Activated CD8-positive, alpha-beta memory T cell treated with anti-CD3 and anti-CD28 coated beads, Interleukin-2, amount 50 U/mL, for 48 hours (primary cell): ENCODE data around the gene ATP2A3.

Experiments used
- DNase-seq: peaks from one replicate; pipeline ENCODE4 v3.0.0-alpha.2; 2020

Gene ATP2A3

DNA sequence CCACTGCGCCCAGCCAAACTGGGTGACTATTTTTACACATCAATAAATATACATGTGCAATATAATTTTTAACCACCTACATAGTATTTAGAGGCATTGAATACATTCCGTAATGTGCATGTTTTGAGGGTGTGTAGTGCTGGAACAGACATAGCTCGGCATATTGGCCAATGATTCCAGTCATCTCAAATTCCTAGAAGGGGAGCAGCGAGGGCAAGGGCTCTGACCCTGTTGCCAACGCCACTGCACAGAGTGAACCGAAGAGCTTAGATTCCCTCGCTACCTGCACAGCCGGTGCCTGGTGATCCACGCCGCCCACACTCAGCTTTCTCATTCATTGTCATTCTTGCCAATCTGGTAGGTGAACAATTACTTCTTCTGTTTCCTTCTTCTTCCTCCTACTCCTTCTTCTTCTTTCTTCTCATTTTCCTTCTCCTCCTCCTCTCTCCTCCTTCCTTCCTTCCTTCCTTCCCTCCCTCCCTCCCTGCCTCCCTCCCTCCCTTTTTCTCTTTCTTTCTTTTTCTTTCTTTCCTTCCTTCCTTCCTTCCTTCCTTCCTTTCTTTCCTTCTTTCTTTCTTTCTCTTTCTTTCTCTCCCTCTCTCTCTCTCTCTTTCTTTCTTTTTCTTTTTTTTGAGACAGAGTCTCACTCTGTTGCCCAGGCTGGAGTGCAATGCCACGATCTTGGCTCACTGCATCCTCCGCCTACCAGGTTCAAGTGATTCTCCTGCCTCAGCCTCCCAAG lies 26.3 kb upstream of the ATP2A3 start:
- no peak for DNase-seq

DNA sequence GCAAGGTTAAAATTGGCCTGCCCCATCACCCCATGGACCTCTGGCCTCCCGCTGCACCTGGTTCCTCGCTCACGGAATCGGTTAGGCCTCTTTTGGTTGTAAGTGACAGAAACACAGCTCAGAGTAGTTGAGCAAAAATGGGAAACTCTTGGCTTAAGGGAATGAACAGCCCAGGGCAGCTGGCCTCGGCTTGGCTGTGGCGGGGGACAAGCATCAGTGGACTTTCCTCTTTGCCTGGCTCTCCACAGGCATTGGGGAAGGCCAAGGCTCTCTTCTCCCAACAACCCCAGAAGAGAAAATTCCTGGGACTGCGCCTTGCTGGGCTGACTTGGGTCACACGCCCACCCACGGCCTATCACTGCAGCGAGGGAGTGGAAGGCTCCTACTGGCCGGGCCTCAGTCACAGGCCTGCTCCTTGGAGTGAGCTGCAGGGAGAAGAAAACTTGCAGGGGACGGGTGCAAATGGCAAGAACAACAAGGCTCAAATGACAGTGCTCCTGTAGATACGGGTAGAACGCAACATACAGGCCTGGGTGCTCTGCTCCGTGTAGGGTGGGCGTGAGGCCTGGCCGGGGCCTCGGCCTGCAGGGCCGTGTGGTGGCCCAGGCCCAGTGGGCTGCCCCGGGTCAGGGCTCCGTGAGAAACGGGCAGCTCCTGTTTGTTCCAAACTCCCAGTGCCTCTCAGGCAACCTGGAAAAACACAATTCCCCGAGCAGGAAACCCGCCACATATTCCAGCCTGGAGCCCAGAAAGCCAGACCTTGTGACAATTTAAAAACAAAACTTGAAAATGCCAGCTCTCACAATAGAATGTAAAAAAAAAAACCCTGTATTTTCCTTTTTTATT lies 25.0 kb upstream of the ATP2A3 start:
- no peak for DNase-seq

DNA sequence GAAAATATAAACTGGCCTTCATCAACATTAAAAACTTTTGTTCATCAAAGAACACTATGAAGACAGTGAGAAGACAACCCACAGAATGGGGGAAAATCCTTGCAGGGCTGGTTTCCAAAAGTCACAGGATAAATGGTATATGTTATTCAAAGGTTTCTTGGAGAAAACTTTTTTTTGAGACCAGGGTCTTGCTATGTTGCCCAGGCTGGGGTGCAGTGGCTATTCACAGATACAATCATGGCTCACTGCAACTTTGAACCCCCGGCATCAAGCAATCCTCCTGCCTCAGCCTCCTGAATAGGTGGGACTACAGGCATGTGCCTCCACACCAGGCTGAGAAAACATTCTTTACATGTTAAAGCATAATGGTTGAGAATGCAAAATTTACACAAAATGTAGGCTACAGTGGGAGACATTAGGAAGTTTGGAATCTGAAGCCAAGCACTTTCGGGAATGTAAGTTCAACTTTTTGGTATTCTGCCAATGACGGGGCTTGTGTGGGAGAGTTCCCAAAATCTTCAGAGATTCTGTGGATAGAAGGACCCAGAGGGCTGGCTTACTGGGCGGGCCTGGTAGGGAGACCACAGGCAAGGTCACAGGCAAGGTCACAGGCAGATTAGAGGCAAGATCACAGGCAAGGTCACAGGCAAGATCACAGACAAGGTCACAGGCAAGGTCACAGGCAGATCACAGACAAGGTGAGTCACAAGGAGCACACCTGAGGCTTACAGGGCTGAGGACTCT lies 24.2 kb upstream of the ATP2A3 start:
- DNase-seq, result no peak

DNA sequence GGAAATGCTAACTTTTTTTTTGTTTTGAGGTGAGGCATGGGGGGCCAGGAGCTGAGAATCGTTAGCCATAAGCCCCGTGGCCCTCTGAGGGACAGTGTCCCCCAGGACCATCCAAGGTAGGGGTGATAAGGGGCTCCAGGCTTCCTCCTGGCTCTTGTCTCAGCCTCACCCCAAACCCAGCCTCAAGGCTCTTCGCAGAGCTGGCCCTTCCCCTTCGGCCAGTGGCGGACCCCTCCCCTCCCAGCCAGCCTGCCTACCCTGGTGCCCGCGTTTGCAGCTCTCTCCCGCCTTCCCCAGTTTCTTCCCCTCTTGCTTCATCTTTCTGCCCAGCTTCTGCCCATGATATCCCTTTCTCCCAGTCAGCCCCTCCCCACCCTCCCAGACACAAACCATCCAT lies 22.7 kb upstream of the ATP2A3 start:
- no peak for DNase-seq

DNA sequence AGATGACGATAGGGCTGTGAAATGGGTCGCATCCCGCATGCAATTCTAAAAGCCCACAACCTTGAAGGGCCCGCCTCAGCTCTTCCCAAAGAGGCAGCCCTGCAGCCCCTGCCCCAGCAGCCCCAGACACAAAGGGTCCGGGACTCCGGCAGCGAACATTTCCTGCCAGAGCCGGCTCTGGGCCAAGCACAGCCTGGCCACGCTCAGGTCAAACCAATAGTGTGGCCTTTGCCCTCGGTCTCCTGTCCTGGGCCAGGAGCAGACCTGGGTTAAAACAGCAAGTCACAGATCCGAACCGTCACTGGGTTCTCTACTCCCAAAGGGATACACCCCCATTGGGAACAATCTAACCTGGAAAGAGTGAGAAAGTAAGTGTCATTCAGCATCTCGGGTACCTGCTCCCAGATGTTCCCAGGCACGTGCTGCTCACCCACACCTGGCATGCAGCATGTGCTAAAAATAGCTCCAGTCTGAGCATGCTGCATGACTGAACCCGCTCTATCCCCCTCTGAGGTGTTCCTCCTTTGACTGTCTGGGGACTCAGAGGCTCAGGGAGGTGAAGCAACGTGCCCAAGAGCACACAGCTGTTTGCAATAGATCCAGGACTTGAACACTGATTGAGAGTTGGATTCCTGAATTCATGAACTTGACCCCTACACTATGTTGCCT lies 22.2 kb upstream of the ATP2A3 start:
- no peak for DNase-seq

DNA sequence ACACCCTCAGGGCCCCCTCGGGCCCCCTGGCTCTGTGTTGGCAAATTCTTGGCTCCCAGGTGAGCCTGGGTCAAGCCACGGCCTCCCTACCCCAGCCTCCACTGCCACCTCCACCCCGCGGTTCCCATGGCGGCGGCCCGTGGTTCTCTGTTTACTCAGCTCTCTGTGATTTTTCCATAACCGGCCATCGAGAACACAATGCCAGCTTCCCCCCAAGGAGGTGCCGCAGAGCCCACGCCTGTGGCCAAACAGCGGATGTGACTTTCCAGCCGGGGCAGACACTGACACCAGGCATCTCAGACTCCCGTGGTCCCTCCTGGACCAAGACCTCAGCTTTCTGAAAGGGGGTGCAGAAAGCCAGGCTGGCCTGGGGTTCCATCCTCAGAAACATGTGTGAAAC lies 21.6 kb upstream of the ATP2A3 start:
- no peak for DNase-seq

DNA sequence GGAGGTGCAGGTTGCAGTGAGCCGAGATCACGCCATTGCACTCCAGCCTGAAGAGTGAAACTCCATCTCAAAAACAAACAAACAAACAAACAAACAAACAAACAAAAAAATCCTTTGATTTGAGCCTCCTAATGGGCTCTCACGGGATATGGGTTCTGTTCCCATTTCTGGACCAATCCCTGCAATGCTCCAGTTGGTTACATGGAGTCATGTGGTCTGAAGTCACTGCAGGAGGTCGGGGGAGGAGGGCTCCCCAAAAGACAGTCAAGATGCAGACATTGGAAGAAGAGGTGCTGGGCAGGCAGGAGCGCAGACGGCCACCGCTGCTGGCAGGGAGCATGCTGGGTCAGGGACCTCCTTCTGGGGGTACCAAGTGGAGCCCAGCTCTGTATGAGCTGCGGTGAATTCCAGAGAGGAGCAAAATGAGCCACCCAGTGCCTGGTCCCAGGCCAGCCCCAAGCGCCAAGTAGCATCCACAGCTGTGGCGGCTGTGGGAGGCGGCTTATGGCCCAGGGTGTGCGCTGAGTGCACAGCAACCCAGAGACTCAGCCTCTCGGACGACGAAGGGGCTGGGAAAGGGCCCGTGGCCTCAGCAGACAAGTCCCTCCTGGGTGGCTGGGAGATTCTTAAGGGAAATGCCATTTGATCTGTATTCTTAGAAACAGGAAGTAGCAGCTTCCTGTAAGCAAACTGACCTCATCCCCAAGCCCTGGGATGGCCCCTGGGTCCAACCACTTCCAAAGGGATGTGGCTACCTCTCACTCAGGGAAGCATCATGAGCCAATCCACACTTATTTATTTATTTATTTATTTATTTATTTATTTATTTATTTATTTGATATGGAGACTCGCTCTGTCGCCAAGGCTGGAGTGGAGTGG lies 19.6 kb upstream of the ATP2A3 start:
- DNase-seq, result no peak

DNA sequence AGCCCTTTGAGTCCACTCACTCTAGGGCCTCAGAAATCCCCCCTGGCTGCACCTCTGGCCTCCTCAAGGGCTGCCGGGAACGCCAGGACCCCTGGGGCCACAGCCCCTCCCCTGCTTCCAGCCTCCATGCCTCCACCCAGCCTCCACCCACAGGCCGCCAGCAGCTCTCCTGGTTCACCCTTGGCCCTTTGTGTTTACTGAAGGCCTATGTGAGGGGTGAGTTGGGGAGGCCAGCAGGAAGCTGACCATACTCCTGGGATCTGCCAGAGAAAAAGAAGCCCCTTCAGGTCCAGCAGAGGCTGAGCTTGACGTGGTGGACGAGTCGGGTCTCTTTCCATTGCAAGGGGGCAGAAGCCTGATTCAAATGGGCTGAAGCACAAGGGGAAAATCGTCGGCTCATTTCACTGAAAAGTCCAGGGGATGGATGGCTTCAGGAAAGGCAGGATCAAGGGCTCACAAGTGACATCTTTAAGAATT lies 18.3 kb upstream of the ATP2A3 start:
- no peak for DNase-seq

DNA sequence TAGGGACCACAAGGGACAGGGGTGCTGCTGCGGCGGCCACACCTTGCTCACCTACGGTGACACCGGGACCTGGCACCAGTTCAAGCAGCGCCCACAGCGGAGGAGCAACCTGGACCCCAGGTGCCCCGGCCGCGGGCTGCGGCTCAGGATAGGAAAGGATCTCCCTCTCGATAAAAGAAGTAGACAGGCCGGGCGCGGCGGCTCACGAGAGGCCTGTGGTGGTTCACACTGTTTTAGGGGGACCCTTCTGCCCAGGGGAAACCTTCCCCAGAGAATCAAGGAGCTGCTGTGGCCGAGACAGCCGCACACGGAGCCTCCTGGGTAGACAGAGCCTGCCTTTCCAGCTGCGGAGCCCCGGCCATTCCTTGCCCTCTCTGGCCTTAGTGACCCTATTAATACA lies 17.9 kb upstream of the ATP2A3 start:
- no peak for DNase-seq

DNA sequence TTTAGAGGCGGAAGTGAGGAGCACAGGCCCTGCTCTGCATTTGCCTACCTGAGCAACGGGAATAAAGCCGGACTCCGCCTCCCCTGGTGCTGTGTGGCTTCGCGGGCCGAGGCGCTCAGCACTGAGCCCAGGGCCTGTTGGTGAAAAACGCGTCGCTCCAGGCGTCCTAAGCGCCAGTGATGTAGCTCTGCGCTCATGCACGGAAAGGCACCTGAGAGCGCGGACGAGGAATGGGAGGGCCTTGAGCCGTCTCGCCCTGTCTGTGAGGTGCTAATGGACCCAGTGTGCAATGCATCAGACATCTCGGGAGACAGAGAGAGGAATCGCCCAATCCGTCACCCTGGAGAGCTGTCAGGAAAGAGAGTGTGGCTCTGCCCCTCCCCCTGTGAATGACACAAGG lies 17.2 kb upstream of the ATP2A3 start:
- no peak for DNase-seq

DNA sequence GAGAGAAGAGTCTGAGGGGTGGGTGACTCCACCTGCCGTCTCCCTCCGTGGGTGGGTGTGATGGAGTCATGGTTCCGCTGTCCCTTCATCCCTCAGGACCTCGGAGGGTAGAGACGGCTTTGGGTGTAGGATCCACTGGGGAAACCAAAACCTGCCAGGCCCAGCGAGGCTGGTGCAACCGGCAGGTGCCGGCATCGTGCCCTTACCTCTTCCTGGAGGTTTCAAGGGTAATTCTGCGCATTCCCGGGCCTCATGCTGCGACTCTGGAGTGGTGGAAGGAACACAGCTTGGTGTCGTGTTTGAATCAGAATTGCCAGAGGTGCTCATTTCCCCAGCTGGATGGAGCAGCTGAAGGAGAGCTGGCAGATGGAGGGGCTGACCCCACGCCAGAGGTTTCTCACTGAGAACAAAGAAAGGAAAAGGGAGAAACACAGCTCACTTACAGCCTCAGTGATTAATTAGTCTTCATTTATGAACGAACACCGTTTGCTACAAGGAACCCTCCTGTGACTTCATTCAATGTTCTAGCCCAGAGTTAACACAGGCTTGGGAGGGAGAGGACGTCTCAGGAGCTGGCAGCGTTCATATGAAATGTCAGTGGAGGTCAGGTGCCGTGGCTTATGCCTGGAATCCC lies 16.3 kb upstream of the ATP2A3 start:
- DNase-seq, result no peak

DNA sequence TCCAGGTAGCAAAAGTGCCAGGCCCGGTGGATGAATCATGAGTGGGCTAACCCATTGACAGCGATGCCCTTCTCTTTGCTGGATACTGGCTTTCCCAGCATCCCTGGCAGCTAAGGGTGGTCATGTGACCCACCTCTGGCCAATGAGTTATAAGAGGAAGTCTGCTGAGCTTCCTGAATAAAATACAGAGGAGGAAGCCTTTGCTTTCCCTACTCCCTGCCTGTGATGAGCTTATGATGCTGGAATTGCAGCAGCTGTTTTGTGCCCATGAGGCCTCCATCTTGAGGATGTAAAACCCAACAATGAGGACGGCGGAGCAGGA lies 15.0 kb upstream of the ATP2A3 start:
- no peak for DNase-seq

DNA sequence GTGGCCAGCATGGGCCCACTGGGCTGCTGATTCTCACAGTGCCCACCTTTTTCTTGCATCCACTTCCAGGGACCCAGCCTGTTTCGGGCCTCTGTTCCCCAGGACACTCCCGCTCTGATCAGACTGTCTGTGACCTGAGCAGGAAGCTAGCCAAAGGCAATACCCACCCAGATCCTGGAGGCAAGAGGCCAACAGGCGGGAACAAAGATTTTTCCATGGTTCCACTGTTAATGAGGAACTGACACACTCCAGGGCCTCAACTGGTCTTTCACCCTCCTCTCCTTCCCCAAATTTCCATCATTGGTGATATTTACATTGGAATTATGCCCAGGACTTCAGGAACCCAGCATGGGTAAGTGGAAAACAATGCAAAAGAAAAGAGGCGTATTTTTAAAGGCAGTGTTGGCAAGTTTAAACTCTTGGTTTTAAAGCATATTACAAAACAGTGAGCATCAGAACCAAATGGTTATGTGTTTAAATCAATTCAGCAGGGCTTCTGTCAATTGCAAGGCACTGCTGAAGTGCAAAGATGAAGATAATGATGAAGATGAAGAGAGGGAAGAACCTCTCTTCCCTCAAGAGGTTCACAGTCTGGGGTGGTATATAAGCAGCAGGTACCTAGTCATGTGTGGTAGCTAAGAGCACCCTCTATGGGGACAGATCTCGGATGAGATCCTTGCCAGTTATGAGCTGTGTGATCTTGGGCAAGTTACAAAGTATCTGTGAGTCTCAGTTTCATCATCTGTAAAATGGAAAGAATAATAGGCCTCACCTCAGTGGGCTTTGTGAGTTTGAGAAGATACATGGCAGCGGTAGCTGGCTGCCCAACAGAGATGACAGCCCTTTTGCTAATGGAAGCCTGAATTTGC lies 14.4 kb upstream of the ATP2A3 start:
- no peak for DNase-seq

DNA sequence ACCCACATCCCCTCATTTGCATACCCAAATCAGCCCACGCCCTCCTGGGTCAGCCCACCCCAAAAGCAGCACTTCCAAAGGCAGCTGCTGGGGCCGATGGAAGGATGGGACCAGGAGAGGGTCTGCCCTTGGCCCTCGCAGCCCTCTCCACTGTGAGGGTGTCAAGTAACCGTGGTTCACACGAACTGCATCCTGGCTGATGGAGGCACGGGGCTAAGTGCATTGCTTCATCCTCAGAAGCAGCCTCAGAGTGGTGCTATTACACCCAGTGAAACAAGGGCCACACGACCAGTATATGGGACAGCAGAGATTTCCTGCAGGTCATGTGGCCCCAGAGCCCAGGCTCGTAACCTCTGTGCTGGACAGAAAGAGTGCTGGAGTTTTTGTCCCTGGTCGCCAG lies 13.2 kb upstream of the ATP2A3 start:
- DNase-seq, result no peak

DNA sequence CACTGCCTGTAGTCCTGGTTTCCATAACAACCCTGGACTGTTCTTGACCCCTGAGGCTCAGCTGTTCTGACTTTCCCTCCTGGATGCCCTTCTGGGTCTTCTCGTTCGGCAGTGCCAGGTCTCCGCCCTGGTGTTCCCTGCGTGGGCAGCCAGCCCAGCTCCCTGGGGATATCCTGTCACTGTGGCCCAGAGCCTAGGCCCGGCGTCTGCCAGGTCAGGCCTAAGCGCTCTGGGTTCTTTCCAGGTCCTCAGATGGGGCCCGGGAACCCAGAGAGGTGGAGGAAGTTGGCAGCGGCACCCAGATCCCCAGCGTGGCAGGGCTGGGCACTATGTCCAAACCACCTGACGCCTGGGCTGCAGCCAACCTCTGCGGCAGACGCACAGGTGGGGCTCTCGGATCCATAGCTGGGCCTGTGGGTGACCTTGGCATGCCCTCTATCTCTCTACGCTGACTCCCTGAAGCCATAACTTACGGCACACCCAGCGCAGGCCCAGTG lies 12.5 kb upstream of the ATP2A3 start:
- no peak for DNase-seq

DNA sequence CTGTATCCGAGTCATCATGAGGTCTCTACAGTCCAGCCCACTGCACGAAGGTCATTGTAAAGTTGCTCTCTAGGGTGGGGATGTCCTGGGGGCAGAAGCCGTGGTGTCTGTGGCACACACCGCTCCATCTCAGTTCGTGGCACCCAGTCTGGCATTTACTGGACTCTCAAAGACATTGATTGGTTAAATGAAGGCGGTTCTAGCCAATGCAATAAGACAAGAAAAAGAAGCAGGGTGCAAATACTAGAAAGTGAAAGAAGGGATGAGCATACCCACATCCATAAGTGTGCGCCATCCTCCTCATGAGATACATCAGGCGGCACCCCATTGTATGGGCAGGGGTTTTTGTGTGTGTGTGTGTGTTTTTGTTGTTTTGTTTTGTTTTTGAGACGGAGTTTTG lies 10.7 kb upstream of the ATP2A3 start:
- DNase-seq, result no peak

DNA sequence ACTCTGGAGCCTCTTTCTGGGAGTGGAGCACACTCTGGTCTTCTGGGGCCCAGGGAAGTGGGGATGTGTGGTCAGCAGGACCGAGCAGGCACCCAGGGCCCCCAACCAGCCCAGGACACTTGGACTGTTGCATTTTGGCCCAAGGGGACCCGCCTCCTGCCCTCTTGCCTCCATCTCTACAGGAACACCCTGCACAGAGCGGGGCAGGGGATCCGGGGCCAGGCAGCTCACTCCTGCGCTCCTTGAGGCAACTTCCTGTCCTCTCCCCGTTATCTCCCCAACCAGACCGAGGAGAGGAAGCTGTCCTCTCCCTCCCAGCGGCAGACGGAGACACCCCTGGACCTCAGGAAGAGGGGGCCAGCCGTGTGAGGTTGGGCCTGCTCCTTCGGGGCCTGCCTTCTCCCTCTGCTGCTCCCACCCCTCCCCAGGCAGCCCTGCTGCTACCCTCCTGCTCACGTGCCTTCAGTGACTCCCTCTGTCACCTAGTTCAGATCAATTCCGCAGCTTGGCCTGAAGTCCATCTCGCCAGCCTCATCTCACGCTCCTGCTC lies 10.0 kb upstream of the ATP2A3 start:
- DNase-seq, result no peak

DNA sequence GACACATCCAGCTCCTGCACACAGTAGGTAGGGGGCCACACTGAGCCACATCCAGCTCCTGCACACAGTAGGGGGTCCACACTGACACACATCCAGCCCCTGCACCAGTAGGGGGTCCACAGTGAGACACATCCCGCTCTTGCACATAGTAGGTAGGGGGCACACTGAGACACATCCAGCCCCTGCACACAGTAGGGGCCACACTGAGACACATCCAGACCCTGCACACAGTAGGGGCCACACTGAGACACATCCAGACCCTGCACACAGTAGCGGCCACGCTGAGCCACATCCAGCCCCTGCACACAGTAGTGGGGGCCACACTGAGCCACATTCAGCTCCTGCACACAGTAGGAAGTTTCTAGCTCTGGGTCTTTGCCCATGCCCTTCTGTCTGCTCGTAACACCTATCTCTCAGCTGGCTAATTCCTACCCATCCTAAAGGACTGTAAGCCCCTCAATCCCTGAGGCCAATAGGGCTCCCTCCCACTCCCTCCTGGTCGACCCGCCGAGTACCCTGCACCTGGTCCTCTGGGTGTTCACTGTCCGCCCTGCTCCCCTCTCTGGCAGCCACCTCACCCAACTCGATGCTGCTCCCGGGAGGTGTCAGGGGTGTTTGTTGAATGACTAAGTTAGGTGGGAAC lies 9.4 kb upstream of the ATP2A3 start:
- DNase-seq, result no peak

DNA sequence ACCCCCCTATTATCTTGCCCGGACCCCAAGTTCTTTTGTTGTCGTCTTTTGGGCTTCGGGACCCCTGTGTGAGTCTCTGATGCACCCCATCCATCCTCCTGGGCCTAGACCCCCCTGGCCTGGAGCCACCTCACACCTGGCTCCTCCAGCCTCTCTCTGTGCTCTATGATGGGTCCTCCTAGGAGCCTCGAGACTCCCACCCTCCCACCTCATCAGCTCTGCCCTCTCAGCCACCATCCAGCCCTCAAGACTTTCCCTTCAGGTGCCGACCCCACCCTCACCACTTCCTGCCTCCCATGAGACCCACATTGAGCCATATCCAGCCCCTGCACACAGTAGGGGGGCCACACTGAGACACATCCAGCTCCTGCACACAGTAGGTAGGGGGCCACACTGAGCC lies 8.7 kb upstream of the ATP2A3 start:
- DNase-seq, result no peak

DNA sequence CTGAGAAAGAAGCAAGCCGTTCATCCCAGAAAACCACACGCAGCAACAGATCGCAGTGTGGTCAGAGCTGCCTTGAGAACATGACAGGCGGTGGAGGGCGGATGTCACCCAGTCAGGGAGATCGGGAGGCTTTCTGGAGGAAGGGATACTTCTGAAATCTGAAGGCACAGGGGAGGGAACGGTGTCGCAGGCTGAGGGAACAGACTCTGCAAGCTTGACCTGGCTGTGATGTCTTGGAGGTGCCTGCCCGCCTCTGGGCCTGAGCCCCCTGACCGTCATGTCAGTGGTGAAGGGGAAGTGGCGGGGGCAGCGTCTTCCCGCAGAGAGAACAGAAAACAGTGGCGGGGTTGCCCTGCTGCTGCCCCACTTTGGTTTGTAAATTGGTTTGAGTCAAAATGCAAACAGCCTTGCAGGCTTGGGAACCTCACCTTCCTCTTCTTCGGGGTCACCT lies 8.1 kb upstream of the ATP2A3 start:
- no peak for DNase-seq
